A673 (cell line): ENCODE data around the gene NDUFA13.

Experiments used
- CTCF ChIP-seq: fragments of 300-800, 200-600 bp; sonication (generic); conservative IDR thresholded peaks from 2 replicates; pipeline ENCODE4 v1.5.1; 2017; ENCODE audit warnings: low read depth, mild to moderate bottlenecking, antibody characterized with exemption, low read length, moderate library complexity, mixed read lengths
- EZH2 ChIP-seq: fragments of 200-600 bp; sonication (generic); IDR thresholded peaks from 2 replicates; pipeline ENCODE4 v1.6.1; 2017; ENCODE audit warnings: borderline replicate concordance, low read depth, mild to moderate bottlenecking, mixed read lengths, antibody characterized with exemption, low read length; ENCODE audit not compliant: poor library complexity, severe bottlenecking

GRCh38 chr19:19551853-19552192, 35.8 kb downstream of the NDUFA13 start:
- TF ChIP-seq CTCF (no peak), EZH2 (no peak)
